Measurements from ENCODE around the gene CCL20. TPM values are rescaled to one million over a fixed set of nuclear protein-coding genes. Genes with fewer than 3 reads are reported as not detected.
A peak's percentile ranks its signal among the peaks of the same experiment; 100 is the strongest.

Gene CCL20
- total RNA-seq, 1 donor from 2014 or later, result 1.4 TPM

DNA sequence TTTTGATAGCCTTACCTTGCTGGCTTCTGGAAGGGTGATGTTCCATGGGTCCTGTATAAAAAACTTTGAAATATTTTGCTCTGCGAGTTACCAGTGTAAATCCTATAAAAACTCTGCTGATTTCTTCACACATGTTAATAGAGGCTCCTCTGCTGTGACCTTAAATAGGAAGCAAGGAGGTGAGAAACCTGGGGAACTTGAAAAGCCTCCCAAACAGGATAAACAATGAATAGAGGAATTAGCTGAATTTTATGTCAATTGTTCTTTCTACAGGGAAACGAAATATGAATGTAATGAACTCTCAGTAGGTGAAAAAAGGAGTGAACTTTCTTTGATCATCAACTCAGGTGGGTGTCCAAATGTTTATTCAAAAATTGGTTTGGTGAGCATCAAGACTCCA is 10.8 kb upstream of the CCL20 start:
- no peak for DNase-seq (ENCODE audit: low read depth)

DNA sequence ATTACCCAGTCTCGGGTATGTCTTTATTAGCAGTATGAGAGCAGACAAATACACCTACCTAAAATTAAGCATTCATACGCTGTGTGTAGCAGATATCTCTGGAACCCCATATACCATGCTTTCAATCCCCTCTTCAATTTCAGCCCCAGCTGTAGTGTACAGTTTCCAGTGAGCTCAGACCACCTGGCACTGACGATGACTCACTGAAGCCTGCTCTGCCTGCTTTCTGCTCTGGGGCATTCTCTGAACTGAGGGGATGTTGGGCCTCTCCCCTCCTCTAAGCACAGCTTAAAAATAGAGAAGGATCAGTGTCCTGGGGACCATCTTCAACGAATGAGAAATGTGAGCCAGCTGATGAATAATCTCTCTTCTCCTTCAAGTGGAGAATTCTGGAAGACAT is 8.7 kb upstream of the CCL20 start:
- no peak for DNase-seq (ENCODE audit: low read depth)

DNA sequence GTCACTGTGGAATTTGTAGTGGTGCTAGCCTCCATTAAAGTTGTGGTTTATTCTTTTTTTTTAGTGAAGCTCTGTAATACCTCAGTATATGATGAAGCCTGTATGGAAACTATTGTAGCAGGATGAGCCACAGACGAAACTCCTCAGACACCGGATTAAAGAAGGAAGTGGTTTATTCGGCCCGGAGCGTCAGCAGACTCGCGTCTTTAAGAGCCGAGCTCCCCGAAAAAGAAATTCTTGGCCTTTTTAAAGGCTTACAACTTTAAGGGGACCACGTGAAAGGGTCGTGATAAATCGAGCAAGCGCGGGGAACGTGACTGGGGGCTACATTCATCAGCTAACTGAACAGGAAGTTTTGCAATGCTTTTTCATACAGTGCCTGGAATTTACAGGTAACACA is 8.1 kb upstream of the CCL20 start:
- DNase-seq (ENCODE audit: low read depth), result no peak

DNA sequence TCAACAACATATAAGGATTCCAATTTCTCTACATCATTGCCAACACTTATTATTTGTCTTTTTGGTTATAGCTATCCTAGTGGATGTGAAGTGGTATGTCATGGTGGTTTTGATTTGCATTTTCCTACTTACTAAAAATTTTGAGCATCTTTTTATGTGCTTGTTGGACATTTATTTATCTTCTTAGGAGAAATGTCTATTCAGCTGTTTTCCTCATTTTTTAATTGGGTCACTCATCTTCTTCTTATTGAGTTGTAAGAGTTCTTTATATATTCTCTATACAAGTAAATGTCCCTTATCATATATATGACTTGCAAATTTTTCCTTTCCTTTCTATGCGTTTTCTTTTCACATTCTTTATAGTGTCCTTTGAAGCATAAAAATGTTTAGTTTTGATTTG is 4.7 kb upstream of the CCL20 start:
- no peak for DNase-seq (ENCODE audit: low read depth)

DNA sequence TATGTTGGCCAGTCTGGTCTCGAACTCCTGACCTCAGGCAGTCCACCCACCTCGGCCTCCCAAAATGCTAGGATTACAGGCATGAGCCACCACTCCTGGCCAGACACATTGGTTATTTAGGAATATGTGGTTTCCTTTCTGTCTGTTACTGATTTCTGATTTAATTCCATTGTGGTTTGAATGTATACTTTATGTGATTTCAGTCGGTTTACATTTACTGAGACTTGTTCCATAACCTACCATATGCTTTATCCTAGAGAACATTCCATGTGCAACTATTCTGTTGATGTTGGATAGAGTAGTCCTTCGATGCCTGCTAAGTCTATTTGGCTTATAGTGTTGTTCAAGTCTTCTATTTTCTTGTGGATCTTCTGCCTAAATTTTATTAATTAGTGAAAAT is 1.6 kb upstream of the CCL20 start:
- DNase-seq (ENCODE audit: low read depth), result no peak

DNA sequence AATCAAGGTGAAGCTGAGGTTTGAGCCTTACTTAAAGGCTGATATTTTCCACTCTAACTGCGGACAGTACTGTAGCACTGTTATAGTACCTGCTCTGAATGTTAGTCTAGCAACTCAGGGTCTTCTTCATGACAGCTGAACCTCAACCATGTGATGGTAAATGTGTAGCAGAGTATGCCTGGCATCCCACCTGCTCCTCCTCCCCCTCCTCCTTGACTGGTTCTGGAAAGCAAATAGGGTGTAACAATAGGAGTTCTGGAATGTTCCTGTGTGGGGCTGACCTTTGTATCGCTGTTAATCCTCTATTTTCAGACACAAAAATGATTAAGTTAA is 447 bp upstream of the CCL20 start:
- peak; percentile 23 for DNase-seq (ENCODE audit: low read depth)

DNA sequence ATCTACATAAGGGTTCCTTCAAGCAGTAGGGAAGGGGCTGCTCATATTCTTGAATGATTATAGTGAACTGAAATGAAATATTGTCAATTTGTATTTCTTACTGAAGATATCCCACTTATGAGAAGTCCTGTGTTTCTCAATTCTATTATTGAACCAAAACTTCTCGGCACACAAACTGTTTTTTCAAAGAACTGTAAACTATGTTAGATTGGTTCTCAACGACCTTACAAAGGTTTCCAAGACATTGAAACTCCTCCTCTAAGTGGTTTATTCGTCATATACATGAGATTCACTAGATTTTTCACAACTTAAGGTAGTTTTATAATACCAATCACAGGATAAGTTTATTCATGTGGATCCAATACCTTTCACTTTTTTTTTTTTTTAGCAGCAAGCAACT is 1.4 kb downstream of the CCL20 start:
- no peak for DNase-seq (ENCODE audit: low read depth)

DNA sequence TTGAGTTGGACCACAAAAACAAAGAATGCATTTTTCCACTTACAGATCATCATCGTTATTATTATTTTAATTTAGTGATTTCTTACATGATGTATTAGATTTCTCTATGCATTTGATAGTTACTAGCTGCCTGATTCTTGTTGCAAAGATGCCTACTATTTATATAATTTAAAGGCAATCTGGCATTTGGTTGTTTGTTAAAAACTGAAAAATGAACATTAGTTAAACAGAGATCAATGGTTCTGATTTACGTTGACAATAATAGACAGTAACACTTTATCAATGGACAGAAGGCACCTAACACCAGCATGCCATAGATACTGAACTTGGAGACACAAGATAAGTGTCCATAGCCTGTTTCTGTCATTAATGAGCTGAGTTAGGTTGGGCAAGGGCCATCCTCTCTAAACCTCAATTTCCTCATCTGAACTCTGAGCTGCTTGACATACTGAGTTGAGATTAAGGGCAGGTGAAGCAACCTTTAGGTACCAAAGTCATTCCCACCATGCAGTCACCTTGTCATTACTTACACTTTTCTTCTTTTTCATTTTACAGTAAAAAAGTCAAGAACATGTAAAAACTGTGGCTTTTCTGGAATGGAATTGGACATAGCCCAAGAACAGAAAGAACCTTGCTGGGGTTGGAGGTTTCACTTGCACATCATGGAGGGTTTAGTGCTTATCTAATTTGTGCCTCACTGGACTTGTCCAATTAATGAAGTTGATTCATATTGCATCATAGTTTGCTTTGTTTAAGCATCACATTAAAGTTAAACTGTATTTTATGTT is 3.1 kb downstream of the CCL20 start:
- DNase-seq (ENCODE audit: low read depth), result peak; percentile 28

DNA sequence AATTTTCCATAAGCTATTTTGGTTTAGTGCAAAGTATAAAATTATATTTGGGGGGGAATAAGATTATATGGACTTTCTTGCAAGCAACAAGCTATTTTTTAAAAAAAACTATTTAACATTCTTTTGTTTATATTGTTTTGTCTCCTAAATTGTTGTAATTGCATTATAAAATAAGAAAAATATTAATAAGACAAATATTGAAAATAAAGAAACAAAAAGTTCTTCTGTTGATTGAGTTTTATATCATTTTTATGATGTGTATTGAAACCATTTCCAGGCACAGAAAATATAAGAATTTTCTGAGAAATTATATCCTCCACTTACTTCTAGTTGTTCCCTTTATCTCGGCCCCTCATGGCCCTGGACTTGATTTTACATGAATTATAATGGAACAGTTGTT is 3.7 kb downstream of the CCL20 start:
- no peak for DNase-seq (ENCODE audit: low read depth)

DNA sequence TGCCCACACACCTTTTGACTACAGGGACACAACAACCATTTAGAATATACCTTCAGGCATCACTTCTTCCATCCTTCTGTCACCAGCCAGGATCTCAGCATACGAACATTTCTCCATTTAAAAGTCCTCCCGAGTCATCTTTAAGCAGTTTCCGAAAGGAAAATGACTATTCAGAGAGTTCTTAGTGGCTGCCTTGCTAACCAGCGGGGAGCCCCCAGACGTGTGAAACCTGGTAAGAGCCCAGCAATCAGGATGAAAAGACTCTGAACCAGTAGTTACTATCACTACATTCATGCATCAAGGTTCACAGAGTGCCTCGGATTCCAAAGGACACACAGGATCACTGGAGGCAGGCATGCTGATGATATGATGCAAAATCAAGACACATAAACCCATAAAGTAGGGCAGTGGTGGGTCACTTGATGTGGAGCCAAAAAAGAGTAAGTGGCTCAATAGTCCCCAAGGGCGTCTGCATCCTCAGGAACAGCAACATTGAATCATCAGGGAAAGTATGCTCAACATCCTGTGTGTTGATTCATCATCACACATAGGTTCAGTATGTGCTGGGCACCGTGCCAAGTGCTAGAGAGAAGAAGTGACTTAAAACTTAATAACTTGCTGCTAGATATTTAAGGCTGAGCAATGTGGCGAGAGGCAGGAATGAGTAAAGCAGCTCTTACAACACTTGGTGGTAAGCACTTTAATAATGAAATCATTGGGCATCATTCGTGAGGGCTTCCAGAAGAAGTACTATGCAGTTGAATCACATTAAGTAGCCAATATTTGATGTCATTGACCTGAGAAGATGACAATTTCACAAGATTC is 4.4 kb downstream of the CCL20 start:
- peak; percentile 100 for DNase-seq (ENCODE audit: low read depth)

DNA sequence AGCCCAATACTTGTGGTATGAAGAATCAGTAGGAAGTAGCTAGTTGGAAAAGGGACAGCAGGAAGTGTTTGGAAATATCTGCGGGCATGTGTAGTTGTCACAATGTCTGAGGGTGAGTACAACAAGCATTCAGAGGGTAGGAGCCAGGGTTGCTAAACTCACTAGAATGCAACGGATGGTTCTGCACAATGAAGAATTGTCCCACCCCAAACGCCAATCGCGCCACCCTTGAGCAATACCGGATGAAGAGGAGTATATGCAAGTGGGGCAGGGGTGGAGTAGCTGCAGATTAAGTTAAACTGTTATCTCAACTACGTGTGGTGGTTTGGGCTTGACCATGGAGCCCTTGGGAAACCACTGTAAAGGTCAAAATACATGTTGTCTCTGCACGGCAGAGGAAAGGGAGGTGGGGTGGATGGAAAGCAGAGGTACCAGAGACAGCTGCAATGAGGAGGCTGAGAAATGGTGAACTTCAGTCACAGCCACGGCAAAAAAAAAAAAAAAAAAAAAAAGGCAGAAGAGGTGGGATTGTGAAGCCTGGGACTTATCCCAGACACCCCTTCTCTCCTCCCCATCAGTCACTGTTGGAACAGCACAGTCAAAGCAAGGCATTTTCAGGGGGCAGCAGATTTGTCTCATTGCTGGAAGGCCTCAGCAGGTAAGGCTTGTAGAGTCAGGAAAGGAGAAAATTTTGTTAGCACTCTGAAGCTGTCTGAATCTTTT is 5.2 kb downstream of the CCL20 start:
- no peak for DNase-seq (ENCODE audit: low read depth)

DNA sequence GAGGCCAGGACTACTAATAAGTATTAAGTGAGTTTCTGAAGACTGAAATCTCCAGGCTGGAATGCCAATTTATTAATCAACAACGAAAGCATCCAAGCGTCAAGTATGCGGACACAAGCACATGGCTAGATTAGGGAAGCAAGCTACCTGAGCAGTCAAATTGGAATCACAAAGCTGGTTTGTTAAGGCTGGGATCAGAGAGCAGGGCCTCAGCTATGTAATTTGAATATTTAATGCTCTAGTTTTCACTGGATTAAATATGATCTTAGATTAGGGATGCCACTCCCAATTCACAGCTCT is 5.7 kb downstream of the CCL20 start:
- DNase-seq (ENCODE audit: low read depth), result peak; percentile 93

DNA sequence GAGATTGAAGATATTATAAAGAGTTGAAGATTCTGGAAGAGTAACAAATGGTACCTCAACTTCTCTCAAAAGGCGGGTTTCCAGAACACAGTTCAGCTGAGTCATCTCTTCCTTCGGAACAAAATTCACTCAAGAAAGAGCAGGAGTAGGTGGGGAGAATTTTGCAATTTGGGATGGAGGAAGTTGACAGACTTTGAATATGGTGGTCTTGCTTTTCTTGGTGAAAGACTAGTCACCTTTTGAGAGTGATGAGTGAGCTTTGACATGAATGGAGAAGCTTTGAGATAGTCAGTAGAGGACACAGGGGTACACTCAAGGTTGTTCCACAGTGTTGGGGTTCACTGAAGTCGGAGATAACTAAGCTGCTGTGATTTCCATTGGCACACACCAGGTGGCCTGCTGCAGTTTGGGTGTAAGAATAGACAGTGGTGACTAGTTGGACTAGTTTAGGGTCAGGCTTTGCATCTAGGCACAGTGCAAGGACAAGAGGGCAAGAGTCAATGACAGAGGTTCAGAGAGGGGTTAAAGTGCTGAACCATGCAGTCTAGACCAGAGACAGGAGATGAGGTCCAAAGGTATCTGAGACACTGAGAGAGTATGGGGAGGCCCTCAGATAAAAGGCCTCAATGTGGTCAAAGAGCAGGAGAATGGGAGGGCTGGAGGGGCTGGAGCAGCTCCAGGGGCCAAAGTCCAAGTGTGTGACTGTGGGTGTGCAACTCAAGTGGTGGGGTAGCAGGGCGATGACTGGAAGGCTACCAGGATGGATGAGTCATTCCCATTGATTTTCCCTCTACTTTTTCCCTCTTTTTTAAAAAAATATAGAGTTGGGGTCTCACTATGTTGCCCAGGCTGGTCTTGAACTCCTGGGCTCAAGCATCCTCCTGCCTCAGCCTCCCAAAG is 7.7 kb downstream of the CCL20 start:
- peak; percentile 75 for DNase-seq (ENCODE audit: low read depth)

DNA sequence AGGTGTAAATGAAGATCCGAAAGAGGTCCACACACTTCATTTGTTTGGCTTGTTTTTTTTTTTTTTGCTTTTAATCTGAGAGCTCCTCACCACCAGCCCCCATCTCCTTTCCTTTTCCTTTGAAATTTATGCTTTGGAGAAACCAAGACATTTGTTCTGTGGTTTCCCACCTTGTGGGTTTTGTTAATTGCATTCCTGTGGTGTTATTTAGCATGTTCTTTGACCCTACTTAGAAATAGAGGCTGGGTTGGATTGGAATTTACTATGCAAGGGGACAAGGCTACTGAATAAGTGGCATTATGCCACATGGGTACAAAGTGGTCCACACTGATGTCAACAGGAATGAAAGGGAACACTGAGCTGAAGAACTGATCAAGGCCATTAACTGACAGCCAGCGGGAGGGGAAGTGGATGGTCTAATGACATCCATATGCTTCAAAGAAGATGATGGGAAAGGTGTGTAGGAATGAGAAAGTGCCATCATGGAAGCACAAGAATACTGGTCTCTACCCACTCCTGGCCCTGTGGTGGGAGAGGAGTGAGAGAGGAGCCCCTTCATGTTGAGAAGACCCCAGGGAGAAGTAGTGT is 8.9 kb downstream of the CCL20 start:
- DNase-seq (ENCODE audit: low read depth), result peak; percentile 94

DNA sequence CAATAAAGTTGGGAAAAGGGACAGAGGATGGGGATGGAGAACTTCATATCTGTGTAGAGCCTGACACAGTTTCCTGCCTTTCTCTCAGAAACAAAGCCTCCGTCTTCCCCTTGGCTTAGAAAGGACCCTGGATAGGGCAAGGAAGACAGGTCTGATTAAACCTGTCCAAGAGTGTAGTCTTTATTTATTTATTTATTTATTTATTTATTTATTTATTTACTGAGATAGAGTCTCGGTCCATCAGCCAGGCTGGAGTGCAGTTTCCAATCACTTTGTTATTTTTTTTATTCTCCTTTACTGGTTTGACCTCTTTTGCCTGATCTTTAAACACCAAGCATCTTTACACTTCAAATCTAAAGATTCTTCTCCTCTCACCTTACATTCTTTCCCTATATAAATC is 10.3 kb downstream of the CCL20 start:
- DNase-seq (ENCODE audit: low read depth), result no peak

DNA sequence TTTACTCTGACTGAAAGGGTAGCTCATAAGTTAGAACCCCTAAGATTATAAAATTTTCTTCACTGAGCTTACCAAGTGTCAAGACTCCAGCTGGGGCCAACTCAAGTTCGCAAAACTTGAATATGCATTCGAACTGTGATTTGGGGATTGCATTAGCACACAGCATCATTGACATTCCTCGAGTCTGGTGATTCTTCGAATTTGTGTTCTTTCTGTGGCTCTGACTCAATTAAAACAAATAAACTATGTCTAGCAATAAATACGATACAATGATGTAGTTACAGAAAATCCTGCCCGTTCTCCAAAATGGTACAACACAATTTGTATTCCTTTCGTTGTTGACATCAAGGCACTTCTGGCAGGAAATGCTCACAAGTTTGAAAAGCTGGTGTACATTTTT is 11.1 kb downstream of the CCL20 start:
- DNase-seq (ENCODE audit: low read depth), result no peak

DNA sequence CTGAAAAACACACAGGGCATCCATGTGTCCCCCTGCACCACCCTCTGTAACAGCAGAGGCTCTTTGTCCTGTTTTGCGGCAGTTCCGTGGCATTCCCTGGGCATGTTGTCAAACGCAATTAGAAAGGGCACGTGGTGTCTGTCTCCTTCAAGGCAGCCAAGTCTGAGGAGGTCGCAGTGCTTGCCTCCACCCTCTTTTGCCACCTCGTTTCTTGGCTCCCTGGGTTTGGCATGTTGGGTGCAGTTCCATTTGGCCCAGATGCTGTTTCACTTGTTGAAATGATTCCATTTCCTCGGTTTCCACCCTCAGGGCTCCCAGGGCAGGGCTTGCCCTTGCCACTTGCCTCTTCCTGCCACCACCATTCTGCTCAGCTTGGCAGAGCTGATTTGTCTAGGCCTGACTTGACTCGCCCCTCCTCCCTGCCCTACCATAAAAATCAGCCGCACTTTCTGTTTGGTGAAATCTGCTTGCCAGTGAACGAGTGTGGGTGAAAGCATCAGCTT is 12.4 kb downstream of the CCL20 start:
- no peak for DNase-seq (ENCODE audit: low read depth)

DNA sequence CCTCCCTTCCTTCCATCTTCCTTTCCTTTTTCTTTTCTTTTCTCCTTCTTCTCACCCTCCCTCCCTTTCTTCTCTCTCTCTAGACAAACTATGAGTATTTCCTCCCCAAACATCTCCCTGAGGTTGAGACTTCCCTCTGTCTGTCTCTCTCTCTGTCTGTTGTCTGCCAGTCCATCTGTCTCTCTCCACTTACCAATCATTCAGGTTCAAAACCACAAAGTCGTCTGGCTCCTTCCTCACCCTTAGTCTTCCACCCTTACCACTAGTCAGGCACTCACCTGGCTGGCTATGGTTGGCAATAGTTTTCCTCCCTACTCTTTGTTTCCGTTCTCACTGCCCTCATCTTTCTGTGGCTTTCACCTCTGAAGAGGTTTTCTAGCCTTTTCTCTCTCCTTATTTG is 12.9 kb downstream of the CCL20 start:
- DNase-seq (ENCODE audit: low read depth), result no peak

DNA sequence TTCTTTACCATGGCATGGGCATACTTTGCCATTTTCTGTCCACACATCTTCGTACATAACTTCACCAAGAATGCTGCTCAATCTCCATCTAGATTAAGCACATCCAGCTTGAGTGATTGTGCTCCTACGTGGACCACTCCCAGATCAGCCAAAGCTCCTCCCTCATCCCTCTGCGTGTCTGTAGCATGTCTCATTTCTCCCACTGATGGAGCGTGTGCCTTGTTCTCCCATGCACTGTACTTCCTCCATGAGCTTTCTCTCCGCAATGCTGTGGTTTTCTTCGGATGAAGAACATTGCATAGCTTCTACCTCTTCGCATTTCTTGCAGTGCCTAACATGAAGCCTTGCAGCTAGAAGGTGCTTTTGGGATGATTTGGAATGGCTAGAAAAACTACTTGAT is 13.5 kb downstream of the CCL20 start:
- DNase-seq (ENCODE audit: low read depth), result no peak

DNA sequence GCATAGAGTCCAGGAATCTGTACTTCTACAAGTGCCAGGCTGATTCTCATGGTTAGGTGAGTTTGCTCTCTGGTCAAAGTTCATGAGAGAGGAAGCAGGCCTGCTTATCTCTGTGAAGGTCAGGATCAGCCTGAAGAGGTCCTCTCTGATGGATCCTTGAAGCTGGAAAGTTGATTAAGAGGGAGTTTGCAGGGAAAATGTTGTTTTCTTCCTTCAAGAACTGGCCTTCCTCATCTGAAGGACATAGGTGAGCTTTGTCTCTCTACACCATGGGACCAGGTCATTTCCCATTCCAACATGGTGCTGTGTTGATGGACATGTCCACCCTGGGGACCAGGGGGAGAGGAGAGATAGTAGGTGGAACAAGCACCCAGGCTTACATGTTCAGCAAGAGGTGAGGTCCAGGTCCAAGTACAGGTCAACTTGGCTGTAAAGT is 14.9 kb downstream of the CCL20 start:
- no peak for DNase-seq (ENCODE audit: low read depth)

DNA sequence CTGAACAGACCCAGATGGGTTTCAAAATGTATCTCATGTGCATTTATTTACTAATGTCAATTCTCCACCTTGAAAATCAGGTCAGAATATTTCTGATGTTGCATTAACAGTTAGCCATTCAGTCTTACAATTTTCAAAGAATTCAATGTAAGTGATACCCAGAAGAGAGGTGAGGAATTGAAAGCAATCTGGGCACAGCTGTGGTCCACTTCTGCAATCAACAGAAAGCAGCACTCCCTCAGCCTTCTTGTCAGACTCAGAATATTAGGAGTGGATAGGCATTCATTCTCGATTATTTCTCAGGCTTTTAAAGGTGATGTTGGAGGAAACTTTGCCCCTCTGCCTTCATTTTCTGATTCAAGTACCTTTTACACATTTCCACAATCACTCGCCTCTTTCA is 15.7 kb downstream of the CCL20 start:
- DNase-seq (ENCODE audit: low read depth), result no peak

Measured in renal cortical epithelial cell (primary cell).